HG03565 (cell line): Measurements from ENCODE around the gene PTPN13.
"Not testable (repeated sequence)": the region's sequence is repeated elsewhere in the genome, so short reads cannot be mapped to it uniquely, and the experiment has no call there.

Source experiments
- ATAC-seq: cut with Tn5 transposase; IDR thresholded peaks from one replicate; pipeline ENCODE4 v1.9.1; 2021; ENCODE audit warnings: mild to moderate bottlenecking, moderate library complexity; ENCODE audit not compliant: unreplicated experiment

The PTPN13 gene

DNA sequence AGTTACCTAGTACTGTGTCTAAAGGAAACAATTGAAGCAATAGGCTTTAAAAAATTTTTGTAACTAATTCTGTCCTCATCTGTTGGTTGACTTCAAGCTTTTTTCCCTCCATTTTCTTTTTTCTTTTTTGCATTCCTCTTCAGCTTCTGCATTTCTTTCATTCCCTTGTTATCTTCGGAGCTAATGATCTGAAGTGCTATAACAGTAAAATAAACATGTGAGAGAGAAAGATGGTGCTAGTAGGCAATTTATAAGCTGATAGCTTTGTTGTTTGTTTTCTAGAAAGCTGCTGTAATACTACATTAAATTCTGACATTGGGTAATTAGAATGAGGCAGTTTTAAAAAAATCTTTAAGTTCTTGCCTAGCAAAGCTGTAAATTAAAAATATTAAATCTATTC, 37.1 kb downstream of the PTPN13 start:
- no peak for ATAC-seq

DNA sequence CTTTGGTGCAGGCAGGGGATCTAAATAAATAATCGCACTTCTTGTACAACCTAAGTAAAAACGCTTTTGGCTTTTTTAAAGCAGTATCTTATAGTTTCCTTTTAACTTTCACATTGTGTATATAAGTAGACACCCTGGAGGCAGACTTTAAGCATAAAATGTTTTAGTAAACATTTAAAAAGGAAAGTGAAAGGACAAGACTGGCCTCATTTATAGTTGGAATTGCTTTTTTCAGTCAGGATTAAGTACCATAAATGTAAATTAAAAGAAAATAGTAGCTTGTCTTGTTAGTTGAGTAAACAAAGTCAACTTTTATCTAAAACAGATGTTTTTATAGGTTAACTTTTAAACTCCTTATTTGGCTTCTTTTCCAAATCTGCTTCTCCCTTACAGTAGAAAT, 39.7 kb downstream of the PTPN13 start:
- ATAC-seq = no peak

DNA sequence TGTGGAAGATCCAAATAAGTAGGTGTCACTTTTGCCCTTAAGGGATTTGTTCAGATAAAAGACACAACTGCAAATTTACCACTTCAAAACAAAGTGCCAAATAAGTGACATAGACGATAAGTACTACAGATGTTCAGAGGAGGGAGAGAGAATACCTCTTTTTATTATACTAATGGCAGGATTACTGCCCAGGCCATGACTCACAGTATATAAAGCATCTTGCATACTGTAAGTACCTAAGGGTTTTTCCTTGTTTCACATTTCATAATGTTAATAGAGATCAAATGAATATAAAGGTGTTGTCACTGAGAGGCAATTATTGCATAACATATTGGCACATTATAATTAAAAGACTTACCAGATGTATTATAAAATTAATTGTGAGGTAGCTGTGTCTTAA, 46.4 kb downstream of the PTPN13 start:
- no peak for ATAC-seq

DNA sequence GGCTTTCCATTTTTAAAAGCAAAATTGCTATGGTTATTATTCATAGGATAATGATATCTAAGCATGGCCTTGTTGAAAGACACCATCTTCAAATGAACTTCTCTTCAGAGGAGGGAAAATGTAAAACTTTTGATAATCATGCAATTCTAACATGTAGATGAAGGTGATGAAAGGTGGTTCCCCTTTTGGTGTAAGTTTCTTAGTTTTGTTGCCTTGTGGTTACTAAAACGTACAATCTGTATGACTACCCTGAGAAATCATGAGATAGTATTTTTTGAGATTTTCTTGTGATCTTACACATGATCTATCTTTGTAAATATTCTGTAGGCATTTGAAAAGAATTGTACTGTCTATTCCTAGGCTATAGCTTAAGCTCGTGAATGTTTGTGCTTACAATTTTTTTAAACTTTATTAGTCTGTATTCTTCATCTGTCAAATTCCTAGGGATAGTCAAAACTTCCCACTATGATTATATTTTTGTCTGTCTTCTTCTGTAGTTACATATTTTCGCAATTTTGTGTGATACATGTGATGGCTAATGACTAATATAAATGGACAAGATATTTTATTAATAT, 47.5 kb downstream of the PTPN13 start:
- no peak for ATAC-seq

DNA sequence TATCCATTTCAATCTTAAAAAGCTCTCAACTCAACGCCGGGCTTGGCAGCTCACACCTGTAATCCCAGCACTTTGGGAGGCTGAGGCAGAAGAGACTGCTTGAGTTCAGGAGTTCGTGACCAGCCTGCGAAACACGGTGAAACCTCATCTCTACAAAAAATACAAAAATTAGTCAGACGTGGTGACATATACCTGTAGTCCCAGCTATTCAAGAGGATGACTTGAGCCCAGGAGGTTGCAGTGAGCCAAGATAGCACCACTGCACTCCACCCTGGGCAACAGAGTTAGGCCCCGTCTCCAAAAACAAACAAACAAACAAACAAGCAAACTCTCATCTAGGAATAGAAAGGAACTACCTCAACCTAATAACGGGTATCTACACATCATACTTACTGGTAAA, 50.8 kb downstream of the PTPN13 start:
- ATAC-seq = no peak

DNA sequence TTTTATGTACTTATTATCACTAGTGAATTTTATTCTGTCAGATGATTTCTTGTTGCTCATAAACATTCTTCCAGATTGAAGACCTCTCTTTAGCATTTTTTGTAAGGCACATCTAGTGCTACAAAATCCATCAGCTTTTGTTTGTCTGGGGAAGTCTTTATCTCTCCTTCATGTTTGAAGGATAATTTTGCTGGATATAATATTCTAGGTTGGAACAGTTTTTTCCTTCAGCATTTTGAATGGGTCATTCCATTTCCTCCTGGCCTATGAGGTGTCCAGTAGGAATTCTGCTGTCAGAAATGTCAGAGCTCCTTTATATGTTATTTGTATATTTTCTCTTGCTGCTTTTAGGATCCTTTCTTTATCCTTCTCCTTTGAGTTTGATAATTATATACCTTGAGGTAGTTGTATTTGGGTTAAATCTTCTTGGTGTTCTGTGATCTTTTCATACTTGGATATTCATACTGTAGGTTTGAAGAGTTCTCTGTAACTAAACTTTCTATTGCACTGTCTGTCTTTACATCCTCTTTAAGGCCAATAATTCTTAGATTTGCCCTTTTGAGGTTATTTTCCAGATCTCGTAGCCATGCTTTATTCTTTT, 58.3 kb downstream of the PTPN13 start:
- ATAC-seq = no peak

DNA sequence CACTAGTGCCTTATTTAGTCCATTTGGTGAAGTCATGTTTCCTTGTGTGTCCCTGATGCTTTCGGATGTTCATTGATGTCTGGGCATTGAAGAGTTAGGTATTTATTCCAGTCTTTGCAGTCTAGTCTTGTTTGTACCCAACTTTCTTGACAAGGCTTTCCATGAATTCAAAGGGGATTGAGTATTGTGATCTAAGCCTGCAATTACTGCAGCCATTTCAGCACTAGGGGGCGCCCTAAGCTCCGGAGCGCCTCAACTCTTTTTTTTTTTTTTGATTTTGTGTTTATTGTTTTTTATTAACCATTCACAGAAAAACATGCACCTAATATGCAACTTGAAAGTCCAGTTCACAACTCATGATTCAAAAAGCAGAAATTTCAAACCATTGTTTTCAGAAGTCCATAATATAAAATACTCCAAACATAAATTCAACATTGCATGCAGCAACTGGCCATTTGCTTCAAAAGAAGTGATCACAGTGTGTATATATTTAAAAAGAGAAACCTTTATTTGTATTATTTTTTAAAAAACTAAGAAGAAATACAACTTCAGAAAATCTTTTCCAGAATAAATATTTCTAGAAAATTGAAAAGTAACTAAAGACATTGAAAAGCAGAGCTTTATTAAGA, 59.2 kb downstream of the PTPN13 start:
- no peak for ATAC-seq

DNA sequence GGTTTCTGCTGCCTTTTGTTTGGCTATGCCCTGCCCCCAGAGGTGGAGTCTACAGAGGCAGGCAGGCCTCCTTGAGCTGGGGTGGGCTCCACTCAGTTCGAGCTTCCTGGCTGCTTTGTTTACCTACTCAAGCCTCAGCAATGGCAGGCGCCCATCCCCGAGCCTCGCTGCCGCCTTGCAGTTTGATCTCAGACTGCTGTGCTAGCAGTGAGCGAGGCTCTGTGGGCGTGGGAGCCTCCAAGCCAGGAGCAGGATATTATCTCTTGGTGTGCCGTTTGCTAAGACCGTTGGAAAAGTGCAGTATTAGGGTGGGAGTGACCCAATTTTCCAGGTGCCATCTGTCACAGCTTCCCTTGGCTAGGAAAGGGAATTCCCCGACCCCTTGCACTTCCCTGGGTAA, 62.7 kb downstream of the PTPN13 start:
- ATAC-seq = not testable (repeated sequence)

DNA sequence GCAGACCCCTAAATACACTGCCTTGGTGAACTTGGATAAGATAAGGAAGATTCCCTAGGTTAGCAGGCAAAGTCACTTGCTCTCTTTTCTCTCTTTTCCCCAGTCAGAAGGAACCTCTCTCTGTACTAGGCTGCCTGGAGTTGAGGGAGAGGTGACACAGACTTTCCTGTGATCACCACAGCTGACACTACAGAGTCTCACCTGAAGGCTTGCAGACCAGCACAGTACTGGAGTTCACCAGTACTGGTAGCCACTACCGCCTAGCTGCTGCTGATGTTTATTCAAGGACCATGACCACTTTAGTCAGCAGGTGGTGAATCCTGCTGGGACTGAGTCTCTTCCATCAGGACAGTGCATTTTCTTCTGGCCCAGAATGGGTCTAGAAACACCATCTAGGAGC, 63.3 kb downstream of the PTPN13 start:
- ATAC-seq = no peak

DNA sequence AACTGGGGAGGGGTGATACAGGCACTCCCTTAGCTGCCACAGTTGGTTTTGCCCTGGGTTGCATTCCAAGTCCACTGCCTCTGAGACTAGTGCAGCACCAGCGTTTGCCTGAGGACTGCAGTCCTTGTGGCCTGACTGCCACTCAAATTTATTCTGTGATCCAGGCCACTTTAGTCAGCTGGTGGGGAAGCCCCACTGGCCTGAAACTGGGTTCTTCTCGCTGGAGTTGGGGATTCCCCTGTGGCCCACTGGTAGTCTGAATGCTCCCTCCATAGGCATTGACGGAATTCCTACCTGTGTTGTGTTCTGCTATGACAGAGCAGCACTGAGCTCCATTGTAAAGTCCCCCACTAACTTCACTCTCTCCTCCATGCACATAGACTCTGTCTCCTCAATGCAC, 63.8 kb downstream of the PTPN13 start:
- ATAC-seq = no peak

DNA sequence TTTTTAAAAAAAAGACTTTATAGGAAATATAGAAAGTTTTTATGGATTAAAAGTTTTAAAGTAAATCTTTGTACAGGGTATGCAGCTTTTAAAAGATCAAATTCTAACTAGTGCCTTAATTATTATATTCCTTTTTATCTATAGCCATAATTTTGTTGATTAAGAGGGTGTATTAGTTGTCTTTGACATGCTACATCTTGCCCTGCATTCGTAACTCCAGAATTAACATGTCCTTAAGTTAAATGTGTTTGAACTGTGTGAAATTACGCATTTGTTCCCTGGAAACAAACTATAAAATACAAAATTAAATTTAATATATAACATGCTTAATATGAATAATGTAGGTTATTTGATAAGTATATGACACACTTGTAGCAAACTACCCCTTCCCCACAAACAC, 66.3 kb downstream of the PTPN13 start:
- no peak for ATAC-seq

DNA sequence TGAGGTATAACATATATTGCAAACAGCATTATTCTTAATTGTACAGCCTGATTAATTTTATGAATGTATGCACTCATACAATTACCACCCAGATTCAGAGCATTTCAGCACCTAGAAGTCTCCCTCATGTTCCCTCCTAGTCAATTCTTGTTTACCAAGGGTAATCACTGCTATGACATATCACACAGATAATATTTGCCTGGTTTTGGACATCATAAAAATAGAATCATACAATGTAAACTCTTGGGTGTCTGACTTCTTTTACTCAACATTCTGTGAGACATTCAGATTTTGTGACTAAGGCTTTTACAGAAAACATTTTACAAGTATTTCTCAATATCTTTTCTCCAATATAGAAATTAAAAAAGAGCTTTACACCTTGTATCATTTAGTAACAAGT, 66.9 kb downstream of the PTPN13 start:
- no peak for ATAC-seq

DNA sequence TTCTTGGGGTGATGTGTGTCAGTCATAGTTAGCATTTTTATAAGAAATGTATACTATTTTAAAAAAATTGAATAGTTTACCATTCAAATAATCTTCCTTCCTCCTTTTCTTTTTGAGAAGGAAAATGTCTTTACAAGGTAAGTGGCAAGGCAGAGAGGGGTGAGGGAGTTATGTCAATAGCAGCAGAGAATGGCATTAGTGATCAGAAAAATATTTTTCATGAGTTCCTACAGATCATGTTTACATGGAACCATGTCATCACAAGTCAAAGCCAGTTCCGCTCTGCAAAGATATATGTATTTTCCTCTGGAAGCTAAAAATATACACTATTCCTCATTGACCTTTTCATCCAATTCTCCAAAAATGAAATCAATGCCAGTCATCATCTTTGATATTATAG, 67.3 kb downstream of the PTPN13 start:
- ATAC-seq = no peak

DNA sequence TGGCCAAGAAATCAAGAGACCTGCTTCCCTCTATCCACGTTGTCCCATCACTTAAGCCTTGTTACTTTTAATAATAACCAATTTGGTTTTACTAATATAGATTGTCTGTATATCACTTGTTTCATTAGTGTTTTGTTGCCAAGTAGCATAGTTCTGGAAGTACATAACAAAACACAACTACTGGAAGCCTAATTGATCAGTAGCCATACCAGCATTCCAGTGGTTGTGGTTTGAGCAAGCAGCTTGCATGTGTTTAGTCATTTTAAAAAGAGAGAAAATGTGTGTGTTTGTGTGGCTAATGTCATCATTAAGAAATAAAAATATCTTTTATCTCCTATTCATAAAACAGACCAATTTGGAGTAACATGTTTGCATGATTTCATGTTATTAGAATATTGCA, 70.8 kb downstream of the PTPN13 start:
- no peak for ATAC-seq

DNA sequence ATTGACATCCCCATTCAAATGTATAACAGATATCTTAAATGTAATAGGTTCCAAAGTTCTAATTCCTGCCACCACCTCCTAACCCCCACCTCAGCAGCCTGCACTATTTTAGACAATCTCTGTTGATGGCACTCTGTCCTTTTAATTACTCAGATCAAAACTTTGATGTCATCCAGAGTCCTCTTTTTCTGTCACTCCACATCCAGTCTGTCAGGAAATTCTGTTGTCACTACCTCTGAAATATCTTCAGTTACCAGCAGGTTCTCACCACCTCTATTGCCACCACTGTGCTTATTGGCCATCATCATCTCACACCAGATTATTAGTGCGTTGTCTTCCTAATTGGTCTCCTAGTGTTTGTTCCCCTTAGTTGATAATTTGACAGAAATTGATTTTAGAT, 76.2 kb downstream of the PTPN13 start:
- ATAC-seq = no peak

DNA sequence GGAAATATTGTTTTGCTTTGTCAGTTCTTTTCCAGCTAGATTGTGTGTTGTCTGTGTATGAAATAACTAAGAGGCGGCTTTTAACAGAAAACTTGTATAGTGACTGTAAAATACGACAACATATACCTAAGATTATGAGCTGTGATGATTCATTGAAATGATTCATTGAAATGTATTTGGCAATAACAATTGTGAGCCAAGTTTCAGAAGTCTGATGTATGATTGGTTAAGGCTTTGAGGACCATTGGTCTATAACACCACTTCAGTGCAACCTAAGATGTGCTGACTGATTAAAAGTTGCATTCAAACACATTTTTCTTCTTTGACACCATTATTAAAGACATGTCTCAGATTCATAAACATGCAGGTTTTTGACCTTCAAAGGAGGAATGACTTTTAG, 76.6 kb downstream of the PTPN13 start:
- ATAC-seq = no peak

DNA sequence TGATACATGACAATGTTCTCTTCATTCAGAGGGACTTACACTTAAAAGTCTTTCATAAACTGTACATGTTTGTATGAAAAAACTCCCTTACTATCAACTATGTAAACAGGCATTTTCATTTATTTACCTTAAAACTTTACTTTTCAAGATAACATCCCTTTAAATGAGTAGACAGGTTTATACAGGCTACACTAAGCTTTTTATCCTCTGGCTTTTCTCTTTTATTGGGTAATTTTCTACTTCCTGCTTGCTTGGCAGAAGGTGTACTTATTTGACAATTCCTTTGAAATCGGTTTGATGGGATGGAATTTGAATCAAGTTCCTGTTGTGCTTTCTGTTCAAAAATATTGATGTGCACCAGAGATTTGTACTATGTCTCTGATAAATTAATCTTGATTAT, 81.4 kb downstream of the PTPN13 start:
- ATAC-seq = no peak

DNA sequence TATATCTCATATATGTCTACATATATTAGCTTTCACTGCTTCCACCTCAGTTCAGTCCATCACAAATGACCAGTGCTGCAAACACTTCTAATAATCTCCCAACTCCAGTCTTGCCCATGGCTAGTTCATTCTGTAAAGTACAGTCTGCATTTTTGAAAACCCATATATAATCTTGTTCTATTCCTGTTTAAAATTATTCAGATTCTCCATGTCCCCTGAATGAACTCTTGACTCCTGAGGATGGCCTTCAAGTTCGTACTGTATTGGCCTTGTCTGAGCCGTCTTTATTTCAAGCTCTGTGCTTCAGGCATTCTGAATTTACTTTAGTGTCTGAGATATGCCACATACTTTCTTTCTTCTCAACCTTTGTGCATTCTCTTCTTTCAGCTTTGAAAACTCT, 84.7 kb downstream of the PTPN13 start:
- ATAC-seq = no peak

DNA sequence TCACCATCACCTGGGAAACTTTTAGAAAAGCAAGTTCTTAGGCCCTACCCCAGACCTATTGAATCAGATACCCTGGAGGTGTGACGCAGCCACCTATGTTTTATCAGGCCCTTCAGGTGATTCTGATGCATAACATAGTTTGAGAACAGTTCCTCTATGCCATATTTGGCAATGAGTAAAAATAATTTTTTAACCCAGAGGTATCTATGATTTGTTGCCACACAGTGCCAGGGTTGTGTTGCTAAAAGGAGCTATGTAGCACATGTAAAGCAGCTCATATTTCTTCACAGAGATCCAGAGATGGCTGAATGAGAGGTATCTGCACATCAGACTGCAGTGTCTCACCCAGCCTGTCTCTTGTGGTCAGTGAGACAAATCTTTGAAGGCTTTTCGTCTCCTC, 85.3 kb downstream of the PTPN13 start:
- ATAC-seq = no peak

DNA sequence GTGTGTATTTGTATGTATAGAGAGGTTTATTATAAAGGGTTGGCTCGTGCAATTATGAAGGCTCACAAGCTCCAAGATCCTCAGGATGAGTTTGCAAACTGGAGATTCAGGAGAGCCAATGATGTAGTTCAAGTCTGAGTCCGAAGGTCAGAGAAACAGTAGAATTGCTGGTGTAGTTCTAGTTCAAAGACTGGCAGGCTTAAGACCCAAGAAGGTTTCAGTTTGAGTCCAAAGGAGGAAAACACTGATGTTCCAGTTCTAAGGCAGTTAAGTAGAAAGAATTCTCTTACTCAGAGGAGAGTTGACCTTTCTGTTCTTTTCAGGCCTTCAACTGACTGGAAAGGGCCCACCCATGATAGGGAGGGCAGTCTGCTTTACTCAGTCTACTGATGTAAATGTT, 89.1 kb downstream of the PTPN13 start:
- ATAC-seq = no peak

DNA sequence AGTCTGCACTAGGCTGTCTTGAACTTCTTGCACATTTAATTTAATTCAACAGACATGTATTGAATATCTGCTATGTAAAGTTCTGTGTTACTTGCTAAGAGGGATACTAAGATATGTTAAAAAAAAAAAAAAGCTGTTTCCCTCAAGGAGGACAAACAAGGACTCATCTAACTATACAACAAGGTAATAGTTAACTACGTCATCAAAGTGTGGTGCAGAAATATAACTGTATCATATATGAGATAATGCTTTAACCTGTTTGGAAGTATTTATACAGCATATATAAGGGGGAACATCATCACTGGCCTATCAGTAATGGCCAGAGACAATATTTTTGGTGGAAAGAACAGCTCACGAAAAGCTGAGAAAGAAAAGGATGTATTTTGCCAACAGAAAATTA, 89.9 kb downstream of the PTPN13 start:
- ATAC-seq = no peak

DNA sequence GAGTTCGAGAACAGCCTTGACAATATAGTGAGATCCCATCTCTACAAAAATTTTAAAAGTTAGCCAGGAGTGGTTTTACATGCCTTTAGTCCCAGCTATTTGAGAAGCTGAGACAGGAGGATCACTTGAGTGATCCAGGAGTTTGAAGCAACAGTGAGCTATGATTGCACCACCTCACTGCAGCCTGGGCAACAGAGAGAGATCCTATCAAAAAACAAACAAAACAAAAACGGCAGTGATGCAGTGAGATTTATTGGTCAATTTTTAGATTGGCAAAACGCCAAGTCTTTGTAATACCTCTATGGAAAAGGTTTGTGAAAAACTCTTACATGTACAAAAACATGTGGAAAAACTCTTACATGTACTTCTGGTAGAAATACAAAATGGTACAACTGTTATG, 91.3 kb downstream of the PTPN13 start:
- no peak for ATAC-seq

DNA sequence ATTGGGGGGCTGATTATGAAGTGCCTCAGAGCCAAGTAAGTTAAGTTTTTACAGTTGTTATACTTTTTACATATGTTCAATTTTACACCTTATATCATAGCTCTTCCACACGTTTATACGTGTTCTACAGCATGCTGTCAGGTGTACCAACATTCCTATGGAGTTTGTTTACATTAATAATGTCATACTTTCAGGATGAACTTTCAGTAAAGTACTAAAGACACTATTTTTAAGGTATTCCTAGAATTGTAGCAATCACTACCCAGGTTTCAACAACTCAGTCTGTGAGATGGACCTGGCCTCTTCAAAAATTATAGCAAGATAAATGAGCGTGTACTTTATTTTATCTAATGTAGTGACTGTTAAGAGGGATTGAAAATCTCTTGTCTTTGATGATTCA, 92.6 kb downstream of the PTPN13 start:
- ATAC-seq = no peak
